GM19239 (cell line): ENCODE measurements around the gene BANP.
"Not testable (repeated sequence)": the region's sequence is repeated elsewhere in the genome, so short reads cannot be mapped to it uniquely, and the experiment has no call there.

Experiments used
- DNase-seq: peaks from one replicate; pipeline ENCODE4 v3.0.0; 2011; ENCODE audit warnings: low spot score; ENCODE audit not compliant: insufficient read length
- FAIRE-seq: peaks from 2 replicates; lab custom pipeline; 2011; peaks lifted over from hg19 to GRCh38; lab: Jason Lieb, UNC

Gene BANP

DNA sequence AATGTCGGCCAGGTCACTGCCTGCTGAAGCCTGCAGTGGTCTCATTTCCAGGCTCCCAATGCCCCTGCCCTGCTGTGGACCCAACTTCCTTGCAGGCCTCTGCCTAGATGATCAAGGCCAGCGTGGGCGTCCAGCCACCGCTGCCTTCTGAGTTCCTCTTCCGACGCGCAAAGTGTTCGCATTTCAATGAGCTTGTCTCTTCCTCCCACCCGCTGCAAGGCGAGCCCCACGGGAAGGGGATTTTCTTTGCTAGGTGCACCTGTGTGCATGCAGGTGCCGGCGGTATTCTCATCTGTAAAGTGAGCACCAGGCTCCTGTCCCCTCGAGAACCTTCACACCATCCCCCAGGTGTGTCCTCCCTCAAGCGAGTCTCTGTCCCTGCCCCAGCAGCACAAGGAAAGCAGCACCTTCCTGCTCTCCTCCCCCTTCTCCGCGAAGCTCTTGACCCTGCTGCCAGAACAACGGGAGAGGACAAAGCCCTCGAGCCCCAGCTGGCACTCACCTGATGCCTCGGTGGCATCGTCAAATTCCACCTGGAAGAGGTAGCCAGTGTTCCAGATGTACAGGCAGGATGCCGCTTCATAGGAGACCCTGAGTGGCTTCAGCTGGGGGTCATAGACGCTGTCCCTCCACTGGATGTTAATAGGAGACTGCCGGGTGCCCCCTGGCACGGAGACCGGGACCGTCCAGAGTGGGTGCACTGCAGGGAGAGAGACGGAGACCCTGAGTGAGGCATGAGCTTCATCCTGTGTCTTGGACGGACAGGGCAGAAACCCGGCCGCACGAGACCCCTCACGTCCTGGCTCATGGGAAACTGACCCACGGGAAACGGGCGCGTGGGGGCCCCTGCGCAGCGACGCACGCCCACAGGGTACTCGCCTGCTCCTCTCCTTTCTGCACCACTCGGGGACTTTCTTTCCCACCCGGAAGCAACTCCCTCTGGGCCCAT lies 24.7 kb upstream of the BANP start:
- DNase-seq (no peak), FAIRE-seq (no peak)

DNA sequence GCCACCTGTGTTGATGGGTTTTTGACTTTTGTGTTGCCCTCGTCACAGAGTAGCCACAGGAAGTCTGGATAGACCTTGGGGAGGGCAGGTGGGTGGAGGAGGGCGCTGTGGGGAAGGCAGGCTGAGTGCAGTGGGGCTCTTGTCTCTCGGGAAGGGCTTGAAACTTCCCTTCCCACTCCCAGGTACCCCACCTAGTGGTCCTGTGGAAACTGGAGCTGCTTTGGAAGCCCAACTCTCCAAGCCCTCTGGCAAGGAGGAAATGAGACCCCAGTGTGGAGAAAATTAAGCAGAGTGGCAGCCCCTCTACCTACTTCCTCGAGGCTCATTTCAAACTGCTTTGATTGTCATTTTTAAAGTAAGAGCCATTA lies 24.1 kb upstream of the BANP start:
- FAIRE-seq (no peak), DNase-seq (no peak)

DNA sequence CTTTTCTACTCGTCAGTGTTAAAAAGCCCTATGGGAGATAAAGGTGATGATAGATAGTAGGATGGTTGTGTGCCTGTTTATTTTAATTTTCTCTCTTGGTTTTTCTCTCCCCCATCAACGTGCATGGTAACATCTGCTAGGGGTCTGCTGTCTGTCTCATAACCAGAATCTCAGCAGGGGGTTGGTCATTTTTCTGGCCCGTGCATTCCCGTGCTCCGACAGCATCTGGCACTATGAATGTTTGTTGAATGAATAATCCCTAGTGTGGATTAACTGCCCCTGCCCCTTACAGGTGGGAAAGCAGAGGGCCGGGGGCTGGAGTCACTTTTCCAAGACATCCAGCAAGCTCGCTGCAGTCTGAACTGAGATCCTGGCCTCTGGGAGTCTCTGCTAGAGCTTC lies 21.2 kb upstream of the BANP start:
- DNase-seq (no peak), FAIRE-seq (no peak)

DNA sequence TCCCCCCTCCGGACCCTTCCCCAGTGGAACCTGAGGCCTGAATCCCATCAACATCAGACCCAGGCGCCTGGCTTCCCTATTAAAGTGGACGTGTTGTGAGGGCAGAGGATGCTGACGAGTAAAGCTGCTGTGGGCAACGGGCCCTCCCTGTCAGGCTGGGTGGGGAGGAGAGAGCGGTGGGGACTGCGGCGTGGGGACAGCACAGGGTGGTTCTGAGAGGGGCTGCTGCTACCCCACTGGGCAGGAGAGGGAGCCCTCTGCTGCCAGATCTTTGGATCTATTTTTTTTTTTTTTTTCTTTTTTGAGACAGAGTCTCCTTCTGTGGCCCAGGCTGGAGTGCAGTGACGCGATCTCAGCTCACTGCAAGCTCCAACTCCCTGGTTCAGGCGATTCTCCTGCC lies 20.8 kb upstream of the BANP start:
- no peak for FAIRE-seq
- no peak for DNase-seq

DNA sequence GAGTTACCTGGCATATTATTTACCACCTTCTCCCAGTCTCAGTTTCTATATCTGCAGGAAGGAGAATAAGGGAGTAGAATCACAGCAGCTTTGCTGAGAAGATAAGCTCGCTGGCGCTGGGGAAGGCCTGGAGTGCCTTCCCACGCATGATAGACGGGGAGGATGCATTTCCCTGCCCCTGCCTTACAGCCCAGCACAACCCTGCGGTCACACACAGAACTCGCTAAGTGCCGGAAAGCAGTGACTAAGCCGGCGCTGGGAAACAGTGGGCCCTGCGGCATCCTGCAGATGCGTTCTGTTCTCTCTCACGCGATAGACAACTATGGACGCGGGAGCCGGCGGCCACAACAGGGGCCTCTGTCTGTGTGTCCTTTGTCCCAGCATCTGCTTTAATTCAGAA lies 19.7 kb upstream of the BANP start:
- DNase-seq (no peak), FAIRE-seq (no peak)

DNA sequence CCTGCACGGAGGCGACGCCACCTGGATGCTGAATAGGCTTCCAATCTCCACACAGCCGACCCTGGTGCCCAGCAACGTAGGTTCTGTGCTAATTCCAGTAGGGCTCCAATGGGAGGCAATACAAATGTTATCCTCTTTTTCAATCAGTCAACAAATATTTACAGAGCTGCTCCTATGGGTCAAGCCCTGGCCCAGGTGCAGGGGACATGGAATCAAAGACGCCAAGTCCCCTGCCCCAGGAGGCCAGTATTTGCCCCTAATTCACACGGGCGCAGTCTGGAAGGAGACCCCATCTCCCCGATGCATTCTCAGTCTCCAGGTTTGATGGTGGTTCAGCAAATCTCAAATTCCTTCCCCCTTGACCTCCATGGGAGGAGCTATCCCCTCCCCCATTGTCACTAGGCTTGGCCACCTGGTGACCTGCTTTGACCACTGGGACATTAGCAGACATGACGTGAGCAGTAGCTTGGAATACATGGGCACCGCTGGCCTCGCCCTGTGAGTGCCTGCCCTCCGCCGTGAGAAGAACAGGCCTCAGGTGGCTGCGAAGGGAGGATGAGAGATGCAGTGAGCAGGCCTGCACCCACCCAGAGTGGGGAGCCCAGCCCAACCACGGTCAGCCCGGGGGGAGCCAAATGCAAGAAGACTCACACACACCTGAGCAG lies 18.6 kb upstream of the BANP start:
- DNase-seq, FAIRE-seq: not testable (repeated sequence)

DNA sequence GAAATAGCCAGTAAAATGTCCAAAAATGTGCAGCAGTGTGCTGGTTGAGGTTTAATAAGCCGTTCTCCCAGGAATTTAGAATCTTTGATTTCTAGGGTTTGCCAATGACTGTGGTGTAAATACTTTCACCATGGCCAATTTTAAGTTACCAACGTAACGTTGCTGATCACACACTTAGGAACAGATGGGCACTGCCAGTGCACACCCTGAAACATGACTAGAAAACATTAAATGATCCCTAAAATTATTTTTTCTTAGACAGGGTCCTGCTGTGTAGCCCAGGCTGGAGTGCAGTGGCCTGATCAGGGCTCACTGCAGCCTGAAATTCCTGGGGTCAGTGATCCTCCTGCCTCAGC lies 18.1 kb upstream of the BANP start:
- FAIRE-seq (no peak), DNase-seq (no peak)

DNA sequence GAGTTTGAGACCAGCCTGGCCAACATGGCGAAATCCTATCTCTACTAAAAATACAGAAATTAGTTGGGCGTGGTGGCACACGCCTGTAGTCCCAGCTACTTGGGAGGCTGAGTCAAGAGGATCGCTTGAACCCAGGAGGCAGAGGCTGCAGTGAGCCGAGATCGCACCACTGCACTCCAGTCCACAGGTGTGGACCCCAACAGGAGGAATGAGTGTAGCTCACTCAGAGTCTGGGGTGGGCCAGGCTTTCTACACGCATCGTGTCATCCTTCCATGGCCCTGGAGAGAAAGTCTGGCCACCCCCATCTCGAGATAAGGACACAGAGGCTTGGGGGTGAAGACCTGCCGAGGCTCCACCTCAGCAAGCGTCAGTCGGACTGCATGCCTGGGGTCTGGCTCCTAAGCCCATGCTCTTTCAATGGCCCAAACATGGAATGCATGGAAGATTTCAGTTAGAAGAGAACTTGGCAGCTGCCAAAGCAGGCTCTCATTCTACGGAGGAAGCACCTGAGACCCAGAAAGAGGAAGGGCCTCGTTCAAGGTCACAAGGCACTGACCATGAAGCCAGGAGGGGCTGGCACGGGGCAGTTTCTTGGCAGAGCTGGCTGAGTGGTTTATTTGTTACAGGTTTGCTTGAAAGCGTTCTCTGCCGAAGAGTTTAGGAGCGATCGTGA lies 16.3 kb upstream of the BANP start:
- not testable (repeated sequence) for DNase-seq, FAIRE-seq

DNA sequence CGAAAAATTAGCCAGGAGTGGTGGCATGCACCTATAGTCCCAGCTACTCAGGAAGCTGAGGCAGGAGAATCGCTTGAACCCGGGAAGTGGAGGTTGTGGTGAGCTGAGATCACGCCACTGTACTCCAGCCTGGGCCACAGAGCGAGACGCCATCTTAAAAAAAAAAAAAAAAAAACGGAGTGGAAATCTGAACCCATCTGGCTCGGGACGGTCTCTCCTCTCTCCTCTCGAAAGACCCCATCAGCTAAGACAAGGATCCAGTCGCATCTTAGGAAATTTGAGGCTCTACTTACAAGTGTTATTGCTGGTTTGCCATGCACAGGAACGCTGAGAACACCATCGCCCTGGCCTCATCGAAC lies 15.2 kb upstream of the BANP start:
- not testable (repeated sequence) for FAIRE-seq

DNA sequence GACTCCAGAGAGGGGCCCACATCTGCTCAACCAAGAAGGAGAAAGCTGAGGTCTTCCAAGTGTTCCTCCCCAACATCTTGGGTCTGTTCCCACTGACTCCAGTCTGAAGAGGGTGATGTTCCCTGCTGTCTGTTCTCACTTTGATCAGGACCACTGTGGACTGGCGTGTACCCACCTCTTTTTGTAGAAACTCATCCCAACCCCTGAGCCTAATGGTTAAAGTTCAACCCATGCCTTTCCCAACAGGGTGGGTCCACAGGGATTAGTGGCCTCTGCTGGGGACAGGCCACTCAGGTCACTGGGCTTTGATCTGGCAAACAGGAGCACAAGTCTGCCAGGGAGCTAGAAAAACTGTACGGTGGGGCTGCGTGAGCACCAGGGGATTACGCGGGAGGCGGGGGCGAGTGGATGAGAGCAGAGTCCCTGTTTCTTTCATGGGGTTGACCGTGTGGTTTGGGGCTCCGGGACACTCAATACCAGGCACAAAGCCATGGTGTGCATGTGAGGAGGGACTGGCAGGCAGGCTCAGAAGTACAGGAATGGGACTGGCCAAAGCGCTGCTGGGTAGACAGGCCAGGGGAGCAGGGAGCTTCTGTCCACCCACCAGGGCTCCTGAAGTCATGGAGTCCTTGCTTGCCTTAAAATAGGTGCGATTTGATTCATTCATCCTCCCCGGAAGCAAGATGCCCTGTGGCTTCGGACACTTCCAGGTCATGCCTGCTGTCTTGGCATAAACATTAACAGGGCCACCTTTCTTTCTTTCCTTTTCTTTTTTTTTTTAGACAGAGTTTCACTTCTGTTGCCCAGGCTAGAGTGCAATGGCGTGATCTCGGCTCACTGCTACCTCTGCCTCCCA lies 14.6 kb upstream of the BANP start, which contains the start of gene CA5A:
TSS of gene CA5A (minus strand) at position 155 of the 856 bp plus-strand sequence. CDS start at position 76, 79 bp downstream.
- no peak for FAIRE-seq

More for the DNA sequence above, 15.2 kb upstream of the BANP start:
- DNase-seq, result not testable (repeated sequence)

DNA sequence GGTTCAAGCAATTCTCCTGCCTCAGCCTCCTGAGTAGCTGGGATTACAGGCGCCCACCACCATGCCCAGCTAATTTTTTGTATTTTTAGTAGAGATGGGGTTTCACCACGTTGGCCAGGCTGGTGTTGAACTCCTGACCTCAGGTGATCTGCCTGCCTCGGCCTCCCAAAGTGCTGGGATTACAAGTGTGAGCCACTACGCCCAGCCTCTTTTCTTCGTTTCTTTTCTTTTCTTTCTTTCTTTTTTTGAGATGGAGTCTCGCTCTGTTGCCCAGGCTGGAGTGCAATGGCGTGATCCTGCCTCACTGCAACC lies 14.0 kb upstream of the BANP start:
- DNase-seq, FAIRE-seq: not testable (repeated sequence)

More for the DNA sequence above, 14.6 kb upstream of the BANP start, which contains the start of gene CA5A:
- DNase-seq, result no peak

DNA sequence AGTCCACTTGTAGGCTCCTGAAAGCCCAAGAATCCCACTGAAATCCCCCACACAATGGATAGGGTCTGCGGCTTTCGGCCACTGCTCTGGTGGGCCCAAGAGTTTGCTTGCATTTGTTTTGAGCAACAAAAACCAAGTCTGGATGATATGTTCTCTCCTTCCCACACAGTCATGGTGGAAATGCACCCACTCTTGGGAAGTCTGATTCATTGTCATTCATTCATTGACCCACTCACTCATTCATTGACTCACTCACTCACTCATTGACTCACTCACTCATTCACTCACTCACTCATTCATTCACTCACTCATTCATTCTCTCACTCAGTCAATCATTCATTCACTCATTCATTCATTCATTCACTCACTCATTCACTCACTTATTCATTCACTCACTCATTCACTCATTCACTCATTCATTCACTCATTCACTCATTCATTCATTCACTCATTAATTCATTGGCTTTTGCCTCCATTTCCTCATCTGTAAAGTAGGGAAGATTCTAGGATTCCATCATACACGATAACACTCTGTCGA lies 12.8 kb upstream of the BANP start:
- DNase-seq (no peak), FAIRE-seq (no peak)

DNA sequence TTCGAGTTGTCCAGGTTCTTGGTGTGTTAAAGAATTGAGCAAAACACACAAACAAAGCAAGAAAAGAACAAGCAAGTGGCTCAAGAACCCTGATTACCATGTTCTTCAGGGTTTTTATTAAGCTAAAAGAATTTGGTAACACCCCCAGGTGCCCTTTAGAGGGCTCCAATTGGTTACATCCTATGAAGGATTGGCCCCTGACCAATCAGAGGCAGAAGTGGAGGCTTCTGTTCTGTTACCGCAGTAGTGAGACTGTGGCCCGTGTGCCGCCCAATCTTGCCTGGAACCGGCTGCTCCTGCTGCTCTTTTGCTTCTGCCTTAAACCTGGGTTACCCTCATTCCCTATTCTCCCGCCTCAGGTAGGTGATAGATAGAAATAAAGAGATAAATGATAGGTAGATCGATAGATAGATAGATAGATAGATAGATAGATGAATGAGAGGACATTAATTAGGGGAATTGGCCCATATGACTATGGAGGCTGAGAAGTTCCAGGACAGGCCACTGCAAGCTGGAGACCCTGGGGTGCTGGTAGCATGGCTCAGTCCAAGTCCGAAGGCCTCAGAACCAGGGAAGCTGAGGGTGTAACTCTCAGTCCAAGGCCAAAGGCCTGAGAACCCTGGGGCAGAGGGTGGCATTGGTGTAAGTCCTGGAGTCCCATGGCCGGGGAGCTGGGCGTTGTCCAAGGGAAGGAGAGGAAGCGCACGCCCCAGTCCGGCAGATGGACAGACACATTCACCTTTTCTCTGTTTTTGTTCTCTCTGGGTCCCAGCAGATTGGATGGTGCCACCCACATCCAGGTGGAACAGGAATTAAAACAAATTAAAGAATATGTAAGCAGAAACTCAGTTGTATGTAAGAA lies 11.4 kb upstream of the BANP start:
- DNase-seq, result no peak

DNA sequence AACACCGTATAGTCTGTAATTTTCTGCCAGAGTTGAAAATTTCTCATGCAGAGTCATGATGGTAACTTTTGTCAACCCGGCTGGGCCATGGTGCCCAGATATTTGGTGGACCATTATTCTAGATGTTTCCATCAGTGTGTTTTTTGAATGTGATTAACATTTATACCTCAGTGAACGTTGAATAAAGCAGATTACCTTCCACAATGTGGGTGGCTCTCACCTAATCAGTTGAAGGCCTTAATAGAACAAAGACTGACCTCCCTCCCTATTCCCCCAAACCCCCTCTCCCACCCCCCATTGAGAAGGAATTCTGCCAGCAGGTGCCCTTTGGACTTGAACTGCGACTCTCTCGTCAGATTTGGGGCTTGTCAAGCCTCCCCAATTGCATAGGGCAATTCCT lies 8.6 kb upstream of the BANP start:
- DNase-seq (no peak), FAIRE-seq (no peak)

More for the DNA sequence above, 11.4 kb upstream of the BANP start:
- no peak for FAIRE-seq

DNA sequence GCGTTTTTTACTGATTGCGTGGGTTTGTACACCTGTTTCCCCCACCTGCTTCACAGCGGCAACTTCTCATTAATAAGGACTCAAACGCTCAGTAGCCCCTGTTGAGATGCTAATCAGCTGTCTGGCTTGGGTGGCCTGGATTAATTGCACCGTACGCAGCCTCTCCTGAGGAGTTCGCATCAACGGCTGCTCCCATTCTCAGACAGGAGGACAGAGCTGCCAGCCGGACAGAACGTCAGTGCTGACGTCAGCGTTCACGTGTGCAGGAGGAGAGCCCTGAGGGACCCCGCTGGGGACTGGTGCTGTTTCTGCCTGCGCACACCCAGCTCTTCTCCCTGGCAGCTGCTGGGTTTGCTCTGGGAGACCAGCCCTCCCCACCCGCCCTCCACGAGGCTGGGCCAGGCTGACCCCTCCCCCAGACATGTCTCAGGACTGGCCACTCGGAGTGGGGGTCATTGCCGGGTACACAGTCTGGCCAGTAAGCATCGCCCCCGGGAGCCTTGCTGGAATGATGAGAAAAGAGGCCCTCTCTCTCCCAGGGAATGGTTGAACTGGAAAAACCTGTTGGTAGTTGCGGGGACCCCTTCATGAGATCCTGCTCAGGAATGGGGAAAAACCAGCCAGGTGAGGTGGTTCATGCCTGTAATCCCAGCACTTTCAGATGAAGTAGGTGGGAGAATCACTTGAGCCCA lies 5.7 kb upstream of the BANP start:
- FAIRE-seq (no peak), DNase-seq (no peak)

DNA sequence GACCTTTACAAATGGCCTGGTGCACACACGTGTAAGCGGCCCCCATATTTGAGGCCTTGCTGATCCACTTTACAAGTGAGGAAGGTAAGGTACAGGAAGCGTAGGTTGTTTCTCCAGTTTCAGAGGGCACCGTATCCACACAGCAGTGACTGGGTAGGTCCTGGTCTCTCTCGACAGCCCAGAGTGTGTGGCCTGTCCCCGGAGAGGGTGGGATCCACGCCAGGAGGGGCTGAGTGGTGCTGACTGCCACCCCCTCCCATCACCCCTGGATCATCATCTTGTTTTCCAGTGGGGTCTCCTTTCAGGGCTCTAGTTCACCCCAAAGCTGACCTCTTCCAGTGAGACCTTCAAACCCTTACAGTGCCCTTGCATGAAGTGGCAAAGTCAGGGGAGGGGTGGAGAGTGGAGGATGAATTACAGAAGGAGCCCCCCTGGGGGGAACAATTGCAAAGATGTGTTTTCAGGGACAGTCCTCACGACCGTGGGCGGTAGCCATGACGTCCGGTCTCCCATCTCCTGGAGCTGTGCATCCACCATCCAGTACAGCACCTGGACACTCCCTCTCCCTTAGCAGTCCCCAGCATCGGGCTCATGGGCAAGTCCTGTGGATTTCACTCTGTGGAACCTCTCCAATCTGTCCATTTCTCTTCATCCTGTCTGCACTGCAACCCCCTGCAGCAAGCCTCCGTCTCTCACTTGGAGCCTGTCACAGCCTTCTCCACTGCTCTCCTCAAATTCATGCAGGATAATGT lies 4.5 kb upstream of the BANP start:
- FAIRE-seq (no peak), DNase-seq (no peak)

DNA sequence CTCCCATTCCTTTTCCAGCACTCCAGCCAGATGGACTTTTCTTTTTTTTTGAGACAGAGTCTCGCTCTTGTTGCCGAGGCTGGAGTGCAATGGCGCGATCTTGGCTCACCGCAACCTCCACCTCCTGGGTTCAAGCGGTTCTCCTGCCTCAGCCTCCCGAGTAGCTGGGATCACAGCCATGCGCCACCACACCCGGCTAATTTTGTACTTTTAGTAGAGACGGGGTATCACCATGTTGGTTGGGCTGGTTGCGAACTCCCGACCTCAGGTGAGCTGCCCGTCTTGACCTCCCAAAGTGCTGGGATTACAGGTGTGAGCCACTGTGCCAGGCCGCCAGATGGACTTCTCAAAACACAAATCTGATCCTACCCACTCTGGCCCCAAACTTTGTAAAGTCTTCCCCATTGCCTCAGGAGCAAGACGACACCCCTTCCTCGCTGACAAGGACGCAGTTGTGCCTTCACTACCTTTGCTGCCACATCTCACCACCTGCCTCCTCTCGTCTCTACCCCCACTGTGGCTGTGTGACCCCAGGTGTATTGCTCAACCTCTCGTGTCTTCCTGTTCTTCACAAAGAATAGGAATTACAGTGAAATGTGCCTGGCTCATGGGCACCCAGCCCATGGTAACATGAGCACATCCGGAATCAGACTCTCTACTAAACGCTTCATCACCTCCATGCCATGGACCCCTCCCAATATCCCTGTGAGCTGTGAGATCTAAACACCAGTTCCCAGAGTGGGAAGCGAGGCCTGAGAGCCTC lies 3.7 kb upstream of the BANP start:
- FAIRE-seq, result no peak

More for the DNA sequence above, 3.7 kb upstream of the BANP start:
- no peak for DNase-seq
